NCI-H446 (cell line): ENCODE measurements around the gene MAGI1.

ENCODE experiments used
- DNase-seq, 2 experiments: peaks; one replicate each; lab custom pipeline; 2025; lab: John Stamatoyannopoulos, UW

The MAGI1 gene

DNA sequence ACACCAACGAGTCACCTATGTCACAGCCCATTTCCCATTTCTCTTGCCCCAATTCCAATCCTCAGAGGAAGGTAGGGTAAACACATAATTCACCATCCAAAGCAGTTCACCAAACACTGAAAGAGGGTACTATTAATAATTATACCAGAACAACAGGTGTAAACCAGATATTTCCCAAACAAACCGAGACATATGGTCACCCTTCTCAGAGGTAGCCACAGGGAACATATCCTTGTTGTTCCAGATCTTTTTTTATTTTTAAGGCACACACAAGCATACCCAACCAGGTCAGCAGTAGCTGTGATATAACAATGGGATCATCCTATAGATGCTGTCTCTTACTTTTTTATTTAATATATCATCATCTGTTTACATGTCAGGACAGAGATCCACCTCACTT, 24.7 kb downstream of the MAGI1 start:
- no peak for DNase-seq

DNA sequence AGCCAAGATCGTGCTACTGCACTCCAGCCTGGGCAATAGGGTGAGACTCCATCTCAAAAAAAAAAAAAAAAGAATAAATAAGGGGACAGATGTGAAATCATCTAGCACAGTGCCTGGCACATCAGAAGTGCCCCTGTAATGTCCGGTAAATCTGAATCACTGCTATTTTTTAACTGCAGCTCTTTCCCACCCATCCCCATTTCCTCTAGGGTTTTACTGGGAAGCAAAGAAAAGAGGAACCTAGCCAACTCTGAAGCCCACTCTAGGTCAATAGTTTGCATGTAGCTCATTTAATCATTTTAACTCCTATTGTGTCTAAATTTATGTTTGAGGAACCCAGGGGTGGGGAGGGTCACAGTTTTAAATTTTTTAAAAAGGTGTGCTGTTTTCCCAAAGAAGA, 26.0 kb downstream of the MAGI1 start:
- DNase-seq = no peak

- no peak for DNase-seq
Observed at GRCh38 chr3:66010739-66011655, 27.7 kb downstream of the MAGI1 start.

GRCh38 chr3:66010348-66010738, 28.4 kb downstream of the MAGI1 start:
- no peak for DNase-seq

DNA sequence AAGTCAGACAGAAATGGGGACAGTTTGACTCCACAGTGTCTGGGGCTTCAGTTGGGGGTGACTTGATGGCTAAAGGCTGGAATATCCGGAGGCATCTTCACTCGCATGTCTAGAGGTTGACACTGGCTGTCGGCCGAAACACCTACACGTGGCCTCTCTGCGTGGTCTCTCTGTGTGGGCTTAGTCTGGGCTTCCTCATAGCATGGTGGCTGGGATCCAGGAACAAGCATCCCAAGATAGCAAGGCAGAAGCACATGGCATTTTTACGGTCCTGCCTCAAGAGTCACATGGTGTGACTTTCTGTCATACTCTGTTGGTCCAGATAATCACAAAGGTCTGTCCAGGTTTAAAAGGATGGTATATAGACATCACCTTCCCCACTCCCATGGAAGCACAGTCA, 34.5 kb downstream of the MAGI1 start:
- no peak for DNase-seq

DNA sequence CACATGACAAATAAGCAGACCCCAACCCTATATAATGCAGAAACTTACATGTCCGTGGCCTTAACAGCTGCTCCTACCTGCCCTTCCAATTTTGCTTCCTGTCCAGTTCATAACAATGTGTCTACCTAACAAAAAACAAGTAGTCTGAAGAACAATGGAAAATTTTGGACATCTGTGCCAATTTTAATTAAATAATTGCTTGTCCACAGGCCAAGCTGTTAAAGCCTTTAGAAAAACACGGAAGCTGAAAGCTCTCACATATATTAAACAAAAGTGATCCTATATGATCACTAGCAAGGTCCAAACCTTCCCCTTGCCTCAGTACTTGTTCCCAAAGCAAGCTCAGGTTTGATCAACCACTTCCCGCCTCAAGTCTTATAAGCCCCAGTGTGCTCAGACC, 37.1 kb downstream of the MAGI1 start:
- DNase-seq = no peak

DNA sequence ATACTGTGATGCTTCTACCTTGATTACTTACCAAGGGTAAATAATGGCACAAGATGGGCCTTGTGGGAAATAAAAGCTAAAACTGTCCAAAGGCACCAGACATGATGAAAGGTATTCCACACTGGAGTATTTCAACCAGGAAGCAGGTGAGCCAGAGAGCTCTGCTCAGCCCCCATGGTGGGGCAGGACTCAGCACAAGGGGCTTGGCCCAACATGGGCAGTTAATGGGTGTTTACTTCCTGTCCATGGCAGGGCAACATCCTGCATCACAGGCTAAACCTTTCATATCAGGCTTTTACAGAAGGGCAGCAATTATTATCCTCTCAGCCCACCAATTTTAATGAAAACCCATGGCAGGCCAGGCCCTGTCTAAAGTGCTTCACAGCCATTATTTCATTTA, 38.2 kb downstream of the MAGI1 start:
- no peak for DNase-seq

DNA sequence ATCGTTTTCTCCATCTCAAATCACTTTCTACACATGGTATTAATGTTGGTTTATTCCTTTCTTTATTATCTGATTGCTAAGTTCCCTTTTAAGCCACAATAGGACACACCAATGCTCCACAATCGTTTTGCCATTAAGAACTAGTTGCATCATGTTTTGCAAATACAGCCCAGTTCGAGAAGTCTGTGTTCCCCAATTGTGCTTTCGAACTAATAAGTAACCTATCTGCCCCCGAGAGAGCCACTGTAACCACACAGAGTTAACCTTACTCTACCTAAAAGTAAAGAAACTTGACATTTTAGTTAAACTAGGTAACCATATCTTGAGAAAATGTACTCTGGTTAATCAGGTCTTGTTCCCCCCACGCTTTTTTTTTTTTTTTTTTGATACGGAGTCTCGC, 39.1 kb downstream of the MAGI1 start:
- DNase-seq = no peak

- no peak for DNase-seq
Observed at GRCh38 chr3:65996589-65996988, 42.1 kb downstream of the MAGI1 start.

DNA sequence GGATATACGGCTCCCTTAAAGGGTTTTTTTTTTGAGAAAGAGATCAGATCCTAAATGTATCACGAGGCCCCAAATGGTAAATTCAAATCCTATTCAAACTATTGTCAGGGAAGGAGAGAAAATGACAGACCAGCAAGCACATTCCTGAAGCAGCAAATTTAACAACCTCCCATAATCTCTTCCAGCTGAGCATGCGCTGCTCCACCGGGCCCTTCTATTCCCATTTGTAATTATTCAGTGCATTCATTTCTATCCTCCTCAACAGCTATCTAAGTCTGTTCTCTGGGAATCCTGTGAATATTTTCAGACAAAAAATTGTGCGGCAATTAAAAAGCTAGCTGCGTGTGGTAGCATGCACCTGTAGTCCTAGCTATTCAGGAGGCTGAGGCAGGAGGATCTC, 43.2 kb downstream of the MAGI1 start:
- DNase-seq = no peak

- DNase-seq = no peak
Observed at GRCh38 chr3:65995030-65995429, 43.7 kb downstream of the MAGI1 start.

- no peak for DNase-seq
Observed at GRCh38 chr3:65993134-65993900, 45.4 kb downstream of the MAGI1 start.

DNA sequence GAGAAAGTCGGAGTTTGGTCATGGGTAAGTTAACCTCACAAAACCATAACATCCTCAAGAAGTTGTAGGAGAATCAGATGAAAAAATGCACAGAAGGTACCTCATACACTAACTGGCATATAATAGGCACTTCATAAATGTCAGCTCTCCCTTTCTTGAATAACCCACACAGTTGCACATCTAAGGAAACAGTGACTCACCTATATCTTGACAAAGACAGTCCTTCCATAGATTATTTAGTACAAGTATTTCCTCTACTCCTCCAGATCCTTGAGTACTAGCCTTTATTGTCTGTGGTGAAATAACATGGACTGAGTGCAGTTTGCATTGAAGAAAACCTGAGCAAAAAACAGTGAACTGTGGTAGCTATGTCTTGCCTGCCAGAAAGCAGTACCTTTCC, 46.6 kb downstream of the MAGI1 start:
- DNase-seq = no peak

DNA sequence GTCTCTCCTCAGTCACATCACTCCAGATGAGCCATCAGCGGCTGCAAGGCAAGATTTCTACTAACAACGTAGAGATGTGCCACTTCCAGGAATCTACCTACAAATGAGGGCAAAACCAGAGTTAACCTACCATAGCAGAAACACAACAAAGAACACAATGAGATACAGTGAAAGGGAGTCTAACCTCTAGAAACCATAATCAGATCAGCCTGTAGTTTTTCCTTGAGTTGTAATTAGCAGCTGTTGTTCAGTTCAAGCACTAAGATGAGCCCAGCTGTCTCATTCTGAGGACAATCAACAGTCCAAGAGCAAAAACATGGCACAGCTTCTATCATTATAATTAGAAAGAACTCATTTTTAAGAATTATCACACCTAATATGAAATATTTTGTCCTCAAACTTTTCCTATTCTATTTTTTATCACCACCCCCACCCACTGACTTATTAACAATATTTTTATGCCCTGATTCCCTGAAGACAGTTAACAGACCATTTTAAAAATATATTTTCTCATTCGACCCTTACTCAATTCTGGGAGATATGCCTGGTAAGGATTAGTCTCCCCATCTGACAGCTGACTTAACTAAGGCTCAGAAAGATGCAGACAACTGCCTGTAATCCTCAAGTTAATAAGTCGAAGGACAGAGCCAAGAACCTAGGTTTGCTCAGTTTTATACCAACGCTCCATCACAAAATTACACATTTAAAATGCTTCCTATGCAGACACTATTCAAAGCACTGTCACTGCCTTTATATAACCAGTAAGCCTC, 50.1 kb downstream of the MAGI1 start:
- no peak for DNase-seq

- DNase-seq = no peak
Observed at GRCh38 chr3:65986285-65986684, 52.4 kb downstream of the MAGI1 start.

- no peak for DNase-seq
Observed at GRCh38 chr3:65984975-65985374, 53.7 kb downstream of the MAGI1 start.

- DNase-seq = no peak
Observed at GRCh38 chr3:65983100-65983499, 55.6 kb downstream of the MAGI1 start.

DNA sequence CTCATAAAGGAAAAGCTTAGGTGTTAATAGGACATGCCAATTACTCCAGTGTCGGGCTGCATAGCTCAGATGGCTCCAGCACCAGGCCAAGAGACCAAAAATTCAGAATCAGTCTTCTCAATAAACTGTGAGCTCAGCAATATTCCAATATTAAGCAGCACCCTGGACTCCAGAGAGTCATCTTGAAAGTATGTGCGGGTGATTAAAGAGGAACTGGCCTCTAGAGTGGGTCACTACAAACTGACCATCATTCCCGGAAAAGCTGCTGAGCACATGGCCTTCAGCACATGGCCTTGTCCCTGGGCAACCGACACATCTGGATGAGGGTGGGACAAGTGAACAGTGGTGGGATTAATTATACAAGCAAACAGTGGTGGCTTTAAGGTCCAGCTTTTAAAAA, 59.0 kb downstream of the MAGI1 start:
- no peak for DNase-seq

DNA sequence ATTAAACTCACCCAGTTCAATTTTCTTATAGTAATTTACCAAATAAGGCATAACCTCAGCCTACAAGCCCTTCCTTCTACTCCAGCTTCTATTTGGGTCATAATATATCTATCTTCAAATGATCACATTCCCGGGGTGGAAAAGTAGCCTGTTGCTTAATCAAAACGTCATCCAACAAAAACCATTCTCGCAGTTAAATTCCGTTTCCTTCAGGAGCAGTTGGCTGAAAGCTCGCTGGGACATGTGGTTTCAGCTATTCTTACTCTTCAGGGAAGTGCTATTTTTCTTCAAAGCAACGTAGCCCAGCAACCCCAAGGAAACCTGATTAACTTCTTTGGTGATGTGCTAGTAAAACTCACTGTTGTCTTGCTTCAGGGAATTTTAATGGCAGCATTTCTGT, 59.6 kb downstream of the MAGI1 start:
- DNase-seq = no peak

GRCh38 chr3:65978116-65978515, 60.6 kb downstream of the MAGI1 start:
- DNase-seq = no peak

- no peak for DNase-seq
Observed at GRCh38 chr3:65975032-65975431, 63.7 kb downstream of the MAGI1 start.

DNA sequence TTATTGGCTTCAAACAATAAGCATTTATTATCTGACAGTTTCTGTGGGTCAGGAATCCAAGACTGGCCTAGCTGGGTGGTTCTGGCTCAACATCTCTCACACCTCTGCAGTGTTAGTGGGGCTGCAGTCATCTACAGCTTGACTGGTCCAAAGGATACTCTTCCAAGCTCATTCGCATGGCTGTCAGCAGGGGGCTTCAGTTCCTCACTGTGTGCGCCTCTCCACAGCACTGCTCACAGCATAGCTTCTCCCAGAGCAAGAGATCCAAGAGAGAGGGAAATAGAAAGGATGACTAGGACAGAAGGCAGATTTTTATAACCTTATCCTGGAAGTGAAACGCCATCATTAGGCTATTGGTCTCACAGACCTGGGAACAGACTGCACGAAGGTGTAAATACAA, 64.2 kb downstream of the MAGI1 start:
- DNase-seq = no peak

- no peak for DNase-seq
Observed at GRCh38 chr3:65972765-65973164, 66.0 kb downstream of the MAGI1 start.
